ENCODE results near the gene CAPNS1.

DNA sequence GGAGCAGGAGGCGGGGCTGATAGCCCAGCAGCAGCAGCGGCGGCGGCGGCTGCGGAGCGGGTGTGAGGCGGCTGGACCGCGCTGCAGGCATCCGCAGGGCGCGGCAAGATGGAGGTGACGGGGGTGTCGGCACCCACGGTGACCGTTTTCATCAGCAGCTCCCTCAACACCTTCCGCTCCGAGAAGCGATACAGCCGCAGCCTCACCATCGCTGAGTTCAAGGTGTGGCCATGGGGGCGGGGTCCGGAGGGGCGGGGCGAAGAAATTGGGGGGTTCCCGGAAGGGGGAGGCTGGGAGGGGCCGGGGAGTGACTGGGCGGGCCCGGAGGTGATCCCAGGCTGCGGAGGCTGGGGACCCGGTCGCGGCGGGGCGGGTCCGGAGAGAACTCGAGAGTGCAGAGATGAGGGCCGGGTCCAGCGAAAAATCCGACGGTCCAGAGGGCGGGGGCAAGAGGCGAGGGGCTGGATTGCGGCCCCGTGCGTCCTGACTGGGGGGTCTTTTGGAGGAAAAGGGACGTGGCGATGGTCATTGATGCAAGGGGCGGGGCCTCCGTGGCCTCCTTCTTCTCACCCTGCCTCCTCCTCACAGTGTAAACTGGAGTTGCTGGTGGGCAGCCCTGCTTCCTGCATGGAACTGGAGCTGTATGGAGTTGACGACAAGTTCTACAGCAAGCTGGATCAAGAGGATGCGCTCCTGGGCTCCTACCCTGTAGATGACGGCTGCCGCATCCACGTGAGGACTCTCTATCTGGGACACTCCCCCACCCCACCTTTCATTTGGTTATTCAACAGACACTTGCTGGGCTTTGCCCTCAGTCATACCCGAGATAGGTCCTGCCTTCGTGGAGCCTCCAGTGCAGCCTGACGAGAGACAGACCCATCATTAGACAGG, 24.2 kb upstream of the CAPNS1 start, which contains the start of gene TBCB:
- TF ChIP-seq, protein P1, sequence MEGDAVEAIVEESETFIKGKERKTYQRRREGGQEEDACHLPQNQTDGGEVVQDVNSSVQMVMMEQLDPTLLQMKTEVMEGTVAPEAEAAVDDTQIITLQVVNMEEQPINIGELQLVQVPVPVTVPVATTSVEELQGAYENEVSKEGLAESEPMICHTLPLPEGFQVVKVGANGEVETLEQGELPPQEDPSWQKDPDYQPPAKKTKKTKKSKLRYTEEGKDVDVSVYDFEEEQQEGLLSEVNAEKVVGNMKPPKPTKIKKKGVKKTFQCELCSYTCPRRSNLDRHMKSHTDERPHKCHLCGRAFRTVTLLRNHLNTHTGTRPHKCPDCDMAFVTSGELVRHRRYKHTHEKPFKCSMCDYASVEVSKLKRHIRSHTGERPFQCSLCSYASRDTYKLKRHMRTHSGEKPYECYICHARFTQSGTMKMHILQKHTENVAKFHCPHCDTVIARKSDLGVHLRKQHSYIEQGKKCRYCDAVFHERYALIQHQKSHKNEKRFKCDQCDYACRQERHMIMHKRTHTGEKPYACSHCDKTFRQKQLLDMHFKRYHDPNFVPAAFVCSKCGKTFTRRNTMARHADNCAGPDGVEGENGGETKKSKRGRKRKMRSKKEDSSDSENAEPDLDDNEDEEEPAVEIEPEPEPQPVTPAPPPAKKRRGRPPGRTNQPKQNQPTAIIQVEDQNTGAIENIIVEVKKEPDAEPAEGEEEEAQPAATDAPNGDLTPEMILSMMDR (IDR thresholded peaks at IDR 0.05), result no peak
- TF ChIP-seq POLR2A (IDR thresholded peaks at IDR 0.05), result no peak
